HUDEP-2 (cell line): ENCODE measurements around the gene DHCR7.
"Not testable (repeated sequence)": the region's sequence is repeated elsewhere in the genome, so short reads cannot be mapped to it uniquely, and the experiment has no call there.

ENCODE experiments used
- DNase-seq, 76 experiments: peaks; one replicate each; lab custom pipeline; 2025; ENCODE audit not compliant: unreplicated experiment in 76 of 76; lab: John Stamatoyannopoulos, UW

The DHCR7 gene

DNA sequence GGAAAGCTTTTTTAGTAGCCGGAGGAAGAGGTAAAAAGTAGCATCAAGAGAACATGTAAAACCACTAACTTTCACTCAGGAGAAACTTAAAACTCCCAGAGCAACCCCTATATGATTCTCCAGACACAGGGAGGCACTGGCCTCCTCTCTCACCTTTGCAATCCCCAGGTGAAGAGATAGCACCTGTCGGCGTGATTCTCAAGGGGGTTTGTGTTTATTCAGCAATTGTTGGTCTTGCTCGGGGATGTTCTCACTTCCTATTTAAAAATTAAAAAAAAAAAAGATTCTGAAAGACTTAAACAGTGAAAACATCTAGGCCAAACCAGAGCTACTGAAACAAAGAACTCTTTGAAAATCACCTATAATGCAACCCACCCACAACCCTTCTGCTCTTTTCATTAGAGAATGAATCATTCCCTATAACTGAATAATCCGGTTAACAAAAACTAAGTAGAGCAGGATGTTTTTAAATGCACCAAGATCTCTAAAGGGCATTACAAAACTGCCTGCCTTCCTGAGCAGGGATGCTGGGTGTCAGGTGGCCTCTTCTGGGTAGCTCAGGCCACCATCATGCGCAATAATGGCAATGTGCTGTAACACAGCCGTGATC is 24.9 kb downstream of the DHCR7 start:
- no peak for DNase-seq

DNA sequence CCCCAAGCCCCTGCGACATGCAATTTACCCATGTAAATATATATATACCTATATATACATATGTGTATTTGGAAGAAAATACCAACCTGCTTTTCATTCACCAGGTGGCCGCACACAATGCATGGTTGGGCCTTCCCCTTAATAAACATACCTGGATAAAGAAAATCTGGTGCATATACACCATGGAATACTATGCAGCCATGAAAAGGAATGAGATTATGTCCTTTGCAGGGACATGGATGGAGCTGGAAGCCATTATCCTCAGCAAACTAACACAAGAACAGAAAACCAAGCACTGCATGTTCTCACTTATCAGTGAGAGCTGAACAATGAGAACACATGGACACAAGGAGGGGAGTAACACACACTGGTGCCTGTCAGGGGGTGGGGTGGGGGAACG is 25.9 kb downstream of the DHCR7 start:
- DNase-seq, result not testable (repeated sequence)

- no peak for DNase-seq
Observed at GRCh38 chr11:71421392-71421950, 26.7 kb downstream of the DHCR7 start.

GRCh38 chr11:71420455-71421241 is 27.5 kb downstream of the DHCR7 start:
- DNase-seq, result peak in 11 of 76 experiments; percentile 1 to 37 (median 13)

DNA sequence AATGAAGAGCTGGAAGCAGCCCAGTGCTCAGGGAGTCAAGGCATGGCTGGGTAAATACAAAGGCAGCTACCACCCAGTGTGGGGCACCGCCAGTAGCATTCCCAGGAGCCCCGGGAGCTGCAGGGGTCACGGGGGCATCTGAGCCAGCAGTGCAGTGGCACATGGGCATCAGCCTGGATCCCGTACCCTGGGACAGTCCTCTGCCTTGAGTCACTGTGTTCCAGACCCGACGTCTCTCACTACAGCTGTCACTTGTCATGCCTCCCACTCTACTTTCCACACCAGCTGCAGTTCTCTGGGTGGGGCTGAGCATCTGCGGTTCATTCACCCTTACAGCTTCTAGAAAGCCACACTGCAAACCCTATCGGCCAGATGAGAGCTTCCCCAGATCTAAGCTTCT is 29.6 kb downstream of the DHCR7 start:
- no peak for DNase-seq

GRCh38 chr11:71414645-71415044 is 33.5 kb downstream of the DHCR7 start:
- DNase-seq, result no peak

GRCh38 chr11:71410363-71410966 is 37.7 kb downstream of the DHCR7 start:
- DNase-seq, result no peak

- DNase-seq, result no peak
Observed at GRCh38 chr11:71408826-71409225, 39.4 kb downstream of the DHCR7 start.

GRCh38 chr11:71407356-71407755 is 40.8 kb downstream of the DHCR7 start:
- DNase-seq, result no peak

GRCh38 chr11:71406681-71407080 is 41.5 kb downstream of the DHCR7 start:
- DNase-seq, result no peak

DNA sequence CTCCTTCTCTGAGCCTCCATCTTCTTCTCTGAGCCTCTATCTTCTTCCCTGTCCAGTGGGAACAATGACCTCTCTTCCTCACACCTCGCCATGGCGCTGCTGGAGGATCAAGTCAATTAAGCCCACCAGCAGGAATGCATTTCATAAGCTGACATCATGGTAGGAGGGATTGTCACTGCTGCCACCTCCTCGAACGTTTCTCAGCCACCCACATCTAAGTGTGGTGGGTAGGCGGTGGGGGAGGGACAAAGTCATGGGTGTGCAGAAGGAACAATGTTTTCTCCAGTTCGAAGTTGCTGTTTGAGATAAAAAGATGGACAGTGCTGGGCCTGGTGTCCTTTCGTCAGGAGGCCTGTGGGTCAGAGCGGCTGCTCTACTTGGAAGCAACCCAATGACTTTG is 44.0 kb downstream of the DHCR7 start:
- DNase-seq, result no peak

DNA sequence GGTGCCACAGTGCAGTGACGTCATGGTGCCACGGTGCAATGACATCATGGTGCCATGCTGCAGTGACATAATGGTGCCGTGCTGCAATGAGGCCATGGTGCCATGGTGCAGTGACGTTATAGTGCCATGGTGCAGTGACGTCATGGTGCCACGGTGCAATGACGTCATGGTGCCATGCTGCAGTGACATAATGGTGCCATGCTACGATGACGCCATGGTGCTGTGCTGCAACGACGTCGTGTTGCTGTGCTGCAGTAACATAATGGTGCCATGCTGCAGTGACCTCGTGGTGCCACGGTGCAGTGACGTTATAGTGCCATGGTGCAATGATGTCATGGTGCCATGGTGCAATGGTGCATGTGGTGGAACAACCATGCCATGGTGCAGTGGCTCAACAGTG is 45.3 kb downstream of the DHCR7 start:
- no peak for DNase-seq

DNA sequence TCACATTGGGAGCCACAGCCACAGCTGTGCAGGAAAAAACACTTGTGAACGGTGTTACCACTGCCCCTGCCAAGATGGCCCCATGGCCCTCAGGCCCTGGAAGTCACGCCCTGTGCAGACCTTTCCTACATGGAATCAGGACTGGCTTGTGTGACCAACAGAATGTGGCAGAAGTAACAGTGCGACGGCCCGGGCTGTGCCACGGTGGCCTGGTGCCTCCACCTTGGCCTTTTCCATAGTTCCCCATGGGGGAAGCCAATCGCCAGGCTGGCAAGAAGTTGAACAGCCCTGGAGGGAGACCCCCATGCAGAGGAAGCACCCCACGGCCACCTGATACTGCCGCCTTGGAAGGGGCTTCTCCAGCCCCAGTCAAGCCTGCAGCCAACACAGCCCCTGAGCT is 48.0 kb downstream of the DHCR7 start:
- DNase-seq, result no peak

GRCh38 chr11:71399341-71399740 is 48.9 kb downstream of the DHCR7 start:
- no peak for DNase-seq

- DNase-seq, result no peak
Observed at GRCh38 chr11:71397961-71398360, 50.2 kb downstream of the DHCR7 start.

DNA sequence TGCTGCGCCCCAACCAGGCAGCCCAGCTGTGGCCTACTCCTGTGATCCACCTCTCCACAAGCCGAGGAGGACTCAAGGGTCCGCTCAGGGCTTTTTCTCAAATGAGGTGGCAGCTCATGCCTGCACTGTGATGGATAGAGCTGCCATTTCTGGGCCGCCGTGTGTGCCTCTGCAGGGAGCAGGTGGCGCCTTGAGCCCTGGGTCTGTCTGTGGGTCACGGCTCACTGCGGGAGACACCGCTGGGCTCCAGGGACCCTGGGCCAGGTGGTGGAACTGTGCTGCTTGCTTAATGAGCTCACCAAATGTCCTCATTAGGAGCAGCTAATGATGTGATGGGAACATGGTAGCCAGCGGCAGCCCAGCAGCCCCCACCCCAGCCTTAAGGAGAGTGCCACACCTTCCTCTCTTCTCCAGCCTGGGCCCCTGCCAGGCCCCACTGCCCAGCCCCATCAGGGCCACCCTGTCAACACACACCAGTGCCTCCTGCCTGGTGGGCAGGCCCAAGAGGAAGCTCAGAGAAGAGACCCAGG is 50.8 kb downstream of the DHCR7 start:
- DNase-seq, result no peak

DNA sequence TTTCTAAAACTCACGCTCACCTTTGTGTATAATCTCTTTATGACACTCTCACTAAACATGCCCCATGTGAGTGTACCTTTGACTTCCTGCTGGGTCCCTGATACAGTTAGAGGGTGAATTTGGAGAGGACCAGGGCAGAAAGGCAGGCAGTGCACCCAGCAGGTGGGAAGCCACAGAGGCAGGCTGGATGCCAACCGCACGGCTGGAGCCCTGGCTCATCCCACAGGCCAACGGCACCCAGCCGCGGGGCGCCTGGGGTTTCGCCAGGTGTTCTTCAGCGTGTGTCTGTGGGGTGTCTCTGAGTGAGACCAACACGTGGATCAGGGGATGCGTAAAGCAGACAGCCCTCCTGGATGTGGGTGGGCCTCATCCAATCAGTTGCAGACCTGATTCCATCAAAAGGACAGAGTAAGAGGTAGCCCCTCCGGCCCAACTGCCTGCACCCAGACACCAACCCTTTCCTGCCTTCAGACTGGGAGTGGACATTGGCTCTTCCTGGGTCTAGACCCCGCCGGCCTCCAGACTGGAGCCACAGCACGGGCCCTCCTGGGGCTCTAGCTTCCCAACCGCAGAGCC is 51.6 kb downstream of the DHCR7 start:
- DNase-seq, result no peak

DNA sequence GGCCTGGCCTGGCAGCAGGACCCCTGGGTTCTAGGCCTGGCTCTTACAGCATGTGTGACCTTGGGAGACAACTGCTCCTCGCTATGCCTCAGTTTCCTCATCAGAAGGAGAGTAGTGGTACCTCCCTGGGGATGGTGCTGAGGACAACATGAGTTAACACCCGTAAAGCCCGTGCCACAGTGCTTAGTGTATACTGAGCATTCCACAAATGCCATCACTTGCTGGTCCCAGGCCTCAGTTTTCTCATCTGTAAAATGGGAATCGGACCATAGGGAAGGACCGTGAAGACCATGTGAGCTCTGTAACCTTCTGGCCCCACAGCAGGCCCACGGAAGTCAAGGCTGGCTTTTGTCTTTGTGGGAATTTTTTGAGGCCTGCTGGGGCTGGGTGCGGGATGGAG is 52.4 kb downstream of the DHCR7 start:
- DNase-seq, result no peak

DNA sequence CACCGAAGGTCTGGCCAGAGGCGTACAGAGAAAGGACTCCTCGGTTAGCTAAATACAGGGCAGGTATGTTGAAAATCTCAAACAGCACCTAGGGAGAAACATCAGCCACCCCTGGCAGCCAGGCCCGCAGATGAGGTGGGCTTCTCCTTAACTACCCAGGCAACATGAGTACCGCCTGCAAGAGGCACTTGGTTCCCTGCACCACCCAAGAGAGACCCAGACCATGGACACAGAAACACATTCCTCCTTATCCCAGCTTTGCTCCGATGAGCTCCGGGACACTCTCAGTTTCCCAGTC is 53.0 kb downstream of the DHCR7 start:
- no peak for DNase-seq

DNA sequence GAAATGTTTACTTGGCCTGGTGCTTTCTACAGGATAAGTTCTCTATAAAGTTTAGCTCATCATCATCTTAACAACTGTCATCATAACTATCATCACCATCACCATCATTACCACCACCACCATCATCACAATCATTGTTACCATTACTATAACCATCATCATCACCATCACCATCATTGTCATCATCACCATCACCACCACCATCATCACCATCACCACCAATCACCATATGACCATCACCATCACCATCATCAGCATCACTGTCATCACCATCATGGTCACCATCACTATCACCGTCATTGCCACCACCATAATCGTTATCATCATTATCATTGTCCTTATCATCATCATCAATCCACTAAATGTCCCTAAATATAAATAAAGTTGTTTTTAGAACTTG is 54.9 kb downstream of the DHCR7 start:
- no peak for DNase-seq

GRCh38 chr11:71391796-71392195 is 56.4 kb downstream of the DHCR7 start:
- DNase-seq, result no peak
